ENCODE measurements around the gene NUDT5.

Gene NUDT5

DNA sequence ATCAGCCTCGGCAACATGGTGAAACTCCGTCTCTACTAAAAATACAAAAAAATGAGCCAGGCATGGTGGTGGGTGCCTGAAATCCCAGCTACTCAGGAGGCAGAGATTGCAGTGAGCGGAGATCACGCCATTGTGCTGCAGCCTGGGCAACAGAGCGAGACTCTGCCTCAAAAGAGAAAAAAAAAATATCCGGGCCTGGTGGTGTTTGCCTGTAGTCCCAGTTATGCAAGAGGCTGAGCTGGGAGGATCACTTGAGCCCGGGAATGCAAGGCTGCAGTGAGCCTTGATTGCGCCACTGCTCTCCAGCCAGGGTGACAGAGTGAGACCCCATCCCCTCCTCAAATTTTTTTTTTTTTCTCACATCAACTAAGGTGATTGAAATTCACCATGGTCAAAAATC, 43.1 kb upstream of the NUDT5 start:
- peaks cover 82% of the 10 kb centered on the region for H3K36me3 ChIP-seq (ENCODE audit: insufficient read depth, low read length)

DNA sequence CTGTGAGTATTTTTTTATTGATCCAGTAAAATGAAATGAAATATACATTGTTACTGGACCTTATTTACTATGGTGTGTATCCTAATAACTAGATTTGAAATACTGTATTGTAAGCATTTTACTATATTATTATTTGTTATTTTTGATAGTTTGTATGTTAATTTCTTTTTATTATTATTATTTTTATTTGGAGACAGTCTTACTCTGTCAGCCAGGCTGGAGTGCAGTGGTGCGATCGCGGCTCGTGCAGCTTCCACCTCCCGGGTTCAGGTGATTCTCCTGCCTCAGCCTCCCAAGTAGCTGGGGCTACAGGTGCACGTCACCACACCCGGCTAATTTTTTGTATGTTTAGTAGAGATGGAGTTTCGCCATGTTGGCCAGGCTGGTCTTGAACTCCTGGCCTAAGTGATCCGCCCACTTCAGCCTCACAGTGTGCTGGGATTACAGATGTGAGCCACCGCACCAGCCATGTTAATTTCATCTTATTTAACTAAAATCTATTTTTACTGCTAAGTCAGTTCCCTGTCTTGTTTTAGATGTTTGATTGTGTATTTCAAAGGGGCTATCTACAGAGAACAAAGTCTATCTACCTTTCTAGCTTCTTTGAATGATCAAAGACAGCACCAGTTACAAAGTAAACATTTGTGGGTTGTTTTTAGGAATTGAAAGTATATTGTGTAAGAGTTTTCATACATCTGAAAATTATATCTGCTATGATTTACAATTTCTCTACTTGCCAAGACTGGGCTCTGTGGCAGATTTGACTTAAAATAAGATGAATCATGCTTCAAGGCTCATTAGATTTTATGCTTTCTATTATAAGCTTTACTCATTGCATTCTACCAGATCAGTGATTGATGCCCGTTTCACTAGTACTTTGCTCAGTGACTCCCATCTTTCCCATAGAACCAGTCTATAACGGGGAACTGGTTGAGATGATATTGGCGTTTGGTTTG, 41.9 kb upstream of the NUDT5 start:
- Histone ChIP-seq H3K27me3 (ENCODE audit: insufficient read depth, low read length, poor library complexity, severe bottlenecking) (no peaks in the 10 kb centered on the region), H3K9me3 (ENCODE audit: insufficient read depth, low read depth, low read length) (no peaks in the 10 kb centered on the region), H4K20me1 (ENCODE audit: insufficient read depth, low read length, poor library complexity, severe bottlenecking) (peaks cover 3% of the 10 kb centered on the region), H3K9ac (ENCODE audit: low read depth, low read length, poor library complexity, severe bottlenecking) (no peak overlapping the region), H3K4me2 (ENCODE audit: low read depth, low read length, poor library complexity, severe bottlenecking) (no peak overlapping the region), H2AFZ (ENCODE audit: low read length) (no peak overlapping the region), H3K9me2 (replicated peaks; ENCODE audit: low read depth, low read length) (no peaks in the 10 kb centered on the region), H3F3A (ENCODE audit: low read depth) (no peaks in the 10 kb centered on the region), H3K36me3 (ENCODE audit: insufficient read depth, low read length) (peaks cover 84% of the 10 kb centered on the region), H3K4me1 (ENCODE audit: insufficient read depth, low read length, poor library complexity, severe bottlenecking) (no peaks in the 10 kb centered on the region), H3K79me2 (ENCODE audit: insufficient read depth, low read length) (no peaks in the 10 kb centered on the region), H3K4me3 (ENCODE audit: low read length, poor library complexity, severe bottlenecking) (no peak overlapping the region)
- TF ChIP-seq, protein P1, sequence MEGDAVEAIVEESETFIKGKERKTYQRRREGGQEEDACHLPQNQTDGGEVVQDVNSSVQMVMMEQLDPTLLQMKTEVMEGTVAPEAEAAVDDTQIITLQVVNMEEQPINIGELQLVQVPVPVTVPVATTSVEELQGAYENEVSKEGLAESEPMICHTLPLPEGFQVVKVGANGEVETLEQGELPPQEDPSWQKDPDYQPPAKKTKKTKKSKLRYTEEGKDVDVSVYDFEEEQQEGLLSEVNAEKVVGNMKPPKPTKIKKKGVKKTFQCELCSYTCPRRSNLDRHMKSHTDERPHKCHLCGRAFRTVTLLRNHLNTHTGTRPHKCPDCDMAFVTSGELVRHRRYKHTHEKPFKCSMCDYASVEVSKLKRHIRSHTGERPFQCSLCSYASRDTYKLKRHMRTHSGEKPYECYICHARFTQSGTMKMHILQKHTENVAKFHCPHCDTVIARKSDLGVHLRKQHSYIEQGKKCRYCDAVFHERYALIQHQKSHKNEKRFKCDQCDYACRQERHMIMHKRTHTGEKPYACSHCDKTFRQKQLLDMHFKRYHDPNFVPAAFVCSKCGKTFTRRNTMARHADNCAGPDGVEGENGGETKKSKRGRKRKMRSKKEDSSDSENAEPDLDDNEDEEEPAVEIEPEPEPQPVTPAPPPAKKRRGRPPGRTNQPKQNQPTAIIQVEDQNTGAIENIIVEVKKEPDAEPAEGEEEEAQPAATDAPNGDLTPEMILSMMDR (conservative IDR thresholded peaks at IDR 0.05; ENCODE audit: low read length) = no peak
- no peak for TF ChIP-seq EZH2phosphoT487 (IDR thresholded peaks at IDR 0.05; ENCODE audit: borderline replicate concordance)

More for the DNA sequence above, 43.1 kb upstream of the NUDT5 start:
- no peaks in the 10 kb centered on the region for H3K79me2 ChIP-seq (ENCODE audit: insufficient read depth, low read length)
- no peaks in the 10 kb centered on the region for H3K4me1 ChIP-seq (ENCODE audit: insufficient read depth, low read length, poor library complexity, severe bottlenecking)
- H3K4me3 ChIP-seq (ENCODE audit: low read length, poor library complexity, severe bottlenecking) = no peak overlapping the region
- TF ChIP-seq EZH2phosphoT487 (IDR thresholded peaks at IDR 0.05; ENCODE audit: borderline replicate concordance) = no peak
- TF ChIP-seq, protein P1 (conservative IDR thresholded peaks at IDR 0.05; ENCODE audit: low read length) = no peak
- no peaks in the 10 kb centered on the region for H3F3A ChIP-seq (ENCODE audit: low read depth)
- H2AFZ ChIP-seq (ENCODE audit: low read length) = no peak overlapping the region
- no peaks in the 10 kb centered on the region for H3K27me3 ChIP-seq (ENCODE audit: insufficient read depth, low read length, poor library complexity, severe bottlenecking)
- peaks cover 3% of the 10 kb centered on the region for H4K20me1 ChIP-seq (ENCODE audit: insufficient read depth, low read length, poor library complexity, severe bottlenecking)
- H3K9me2 ChIP-seq (replicated peaks; ENCODE audit: low read depth, low read length) = no peaks in the 10 kb centered on the region
- no peaks in the 10 kb centered on the region for H3K9me3 ChIP-seq (ENCODE audit: insufficient read depth, low read depth, low read length)
- no peak overlapping the region for H3K9ac ChIP-seq (ENCODE audit: low read depth, low read length, poor library complexity, severe bottlenecking)
- H3K4me2 ChIP-seq (ENCODE audit: low read depth, low read length, poor library complexity, severe bottlenecking) = no peak overlapping the region

DNA sequence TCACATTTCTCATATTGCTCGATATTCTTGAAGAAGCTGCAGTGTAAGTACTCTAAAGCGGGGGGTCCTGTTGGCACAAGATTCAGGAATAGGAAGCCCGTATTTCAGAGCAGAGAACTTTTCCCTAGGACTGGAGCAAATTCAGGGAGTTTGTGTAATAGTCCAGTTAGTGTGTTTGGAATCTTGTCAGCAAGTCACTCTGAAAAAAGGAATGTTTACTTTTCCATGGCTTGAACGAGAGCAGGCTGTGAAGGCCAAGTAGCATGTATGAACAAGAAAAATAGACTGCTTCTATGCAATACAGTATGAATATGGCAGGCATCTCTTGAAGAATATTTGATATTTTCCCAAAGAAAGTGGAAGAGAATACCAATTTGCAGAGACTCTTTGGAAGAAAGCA, 40.1 kb upstream of the NUDT5 start:
- Histone ChIP-seq H3K9ac (ENCODE audit: low read depth, low read length, poor library complexity, severe bottlenecking) (no peak overlapping the region), H3K27me3 (ENCODE audit: insufficient read depth, low read length, poor library complexity, severe bottlenecking) (no peaks in the 10 kb centered on the region), H4K20me1 (ENCODE audit: insufficient read depth, low read length, poor library complexity, severe bottlenecking) (no peaks in the 10 kb centered on the region), H3K4me1 (ENCODE audit: insufficient read depth, low read length, poor library complexity, severe bottlenecking) (no peaks in the 10 kb centered on the region), H2AFZ (ENCODE audit: low read length) (no peak overlapping the region), H3K9me2 (replicated peaks; ENCODE audit: low read depth, low read length) (no peaks in the 10 kb centered on the region), H3K9me3 (ENCODE audit: insufficient read depth, low read depth, low read length) (no peaks in the 10 kb centered on the region), H3K79me2 (ENCODE audit: insufficient read depth, low read length) (no peaks in the 10 kb centered on the region), H3K4me3 (ENCODE audit: low read length, poor library complexity, severe bottlenecking) (no peak overlapping the region), H3K36me3 (ENCODE audit: insufficient read depth, low read length) (peaks cover 86% of the 10 kb centered on the region), H3K4me2 (ENCODE audit: low read depth, low read length, poor library complexity, severe bottlenecking) (no peak overlapping the region), H3F3A (ENCODE audit: low read depth) (no peaks in the 10 kb centered on the region; the same call in 1 of the 2 replicates)
- no peak for TF ChIP-seq EZH2phosphoT487 (IDR thresholded peaks at IDR 0.05; ENCODE audit: borderline replicate concordance)
- TF ChIP-seq, protein P1 (conservative IDR thresholded peaks at IDR 0.05; ENCODE audit: low read length) = no peak
